HG02642 (cell line): Measurements from ENCODE around the gene PPFIA3.
A peak's percentile ranks its signal among the peaks of the same experiment; 100 is the strongest.
"Not testable (repeated sequence)": the region's sequence is repeated elsewhere in the genome, so short reads cannot be mapped to it uniquely, and the experiment has no call there.

Source experiments
- ATAC-seq: cut with Tn5 transposase; IDR thresholded peaks from one replicate; pipeline ENCODE4 v1.9.1; 2021; ENCODE audit warnings: mild to moderate bottlenecking; ENCODE audit not compliant: unreplicated experiment, poor library complexity

The PPFIA3 gene

DNA sequence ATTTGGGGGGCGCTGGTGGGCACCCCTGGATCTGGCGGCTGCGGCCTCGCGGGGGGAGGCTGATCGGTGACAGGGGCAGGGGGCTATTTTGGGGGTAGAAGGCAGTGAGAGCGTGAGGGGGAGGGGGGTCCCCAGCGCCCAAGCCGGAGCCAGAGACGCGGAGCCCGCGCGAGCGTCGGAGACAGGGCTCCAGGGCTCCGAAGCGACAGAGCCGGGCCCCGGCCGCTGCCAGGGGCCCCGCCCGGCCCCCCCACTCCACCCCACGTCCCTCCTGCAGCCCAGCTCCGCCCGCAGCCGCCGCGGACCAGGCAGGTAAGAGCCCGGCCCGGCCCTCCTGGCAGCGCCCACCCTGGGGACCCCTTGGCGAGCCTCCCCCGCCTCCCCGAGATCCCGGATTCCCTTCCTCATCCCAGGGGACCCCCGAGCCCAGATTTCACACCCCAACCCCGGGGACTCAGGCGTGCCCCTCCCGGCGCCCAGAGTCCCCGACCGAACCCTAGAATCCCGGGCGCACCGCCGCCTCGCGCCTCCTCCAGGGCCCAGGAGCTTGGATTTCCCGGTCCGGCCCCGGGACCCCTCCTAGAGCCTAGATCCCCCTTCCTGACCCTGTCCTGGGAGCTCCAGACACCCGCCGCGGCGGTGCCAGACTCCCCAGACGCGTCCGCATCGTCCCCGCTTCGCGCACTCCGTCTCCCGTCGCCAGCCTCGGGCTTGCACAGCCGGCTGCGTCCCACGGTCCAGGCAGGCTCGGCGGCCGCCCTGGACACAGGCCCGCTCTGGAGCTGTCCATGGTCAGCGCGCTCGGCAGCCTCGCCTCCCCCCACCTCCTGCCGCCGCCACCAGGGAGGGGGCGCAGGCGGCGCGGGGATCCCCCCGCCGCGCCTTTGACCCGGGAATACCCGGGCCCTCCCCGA, at the start of gene PPFIA3:
PPFIA3 (plus strand) TSS at position 134 of the 914 bp plus-strand sequence. CDS start 8,330 bp downstream, outside the sequence.
- no peak for ATAC-seq

DNA sequence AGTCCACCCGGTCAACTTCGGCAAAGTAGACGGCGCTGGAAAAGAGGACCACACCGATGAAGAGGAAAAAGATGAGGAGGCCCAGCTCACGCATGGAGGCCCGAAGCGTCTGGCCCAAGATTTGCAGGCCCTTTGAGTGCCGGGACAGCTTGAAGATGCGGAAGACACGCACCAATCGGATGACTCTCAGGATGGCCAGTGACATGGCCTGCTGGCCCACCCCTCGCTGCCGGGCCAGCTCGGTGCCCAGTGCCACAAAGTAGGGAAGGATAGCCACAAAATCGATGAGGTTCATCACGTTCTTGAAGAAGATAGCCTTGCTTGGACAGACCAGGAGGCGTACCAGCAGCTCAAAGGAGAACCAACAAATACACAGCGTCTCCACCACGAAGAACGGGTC, 48.9 kb upstream of the PPFIA3 start:
- no peak for ATAC-seq

DNA sequence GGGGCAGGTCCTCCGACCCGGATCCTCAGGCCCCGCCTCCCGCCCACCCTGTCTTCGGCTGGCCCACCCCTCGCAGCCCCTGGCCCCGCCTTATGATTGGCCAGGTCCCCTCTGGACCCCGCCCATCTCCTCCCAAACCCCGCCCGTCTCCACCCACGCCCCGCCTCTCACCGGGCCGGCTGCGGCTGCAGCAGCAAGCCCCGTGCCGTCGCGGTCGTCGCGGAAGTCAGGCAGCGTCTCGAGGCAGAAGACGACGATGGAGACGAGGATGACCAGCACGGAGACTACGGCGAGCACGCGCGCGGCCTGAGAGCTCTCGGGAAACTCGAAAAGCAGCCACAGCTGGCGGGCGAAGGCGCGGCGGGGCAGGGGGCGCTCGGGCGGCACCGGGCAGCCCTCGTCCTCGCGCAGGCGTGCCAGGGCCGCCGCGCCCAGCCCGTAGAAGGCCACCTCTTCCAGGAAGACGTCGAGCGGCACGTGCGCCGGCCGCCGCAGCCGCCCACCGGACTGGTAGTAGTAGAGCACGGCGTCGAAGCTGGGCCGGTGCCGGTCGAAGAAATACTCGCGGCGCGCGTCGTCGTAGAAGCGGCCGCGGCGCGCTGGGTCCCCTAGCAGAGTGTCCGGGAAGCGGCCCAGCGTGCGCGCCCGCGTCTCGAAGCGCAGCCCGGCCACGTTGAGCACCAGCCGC, 47.3 kb upstream of the PPFIA3 start:
- no peak for ATAC-seq

DNA sequence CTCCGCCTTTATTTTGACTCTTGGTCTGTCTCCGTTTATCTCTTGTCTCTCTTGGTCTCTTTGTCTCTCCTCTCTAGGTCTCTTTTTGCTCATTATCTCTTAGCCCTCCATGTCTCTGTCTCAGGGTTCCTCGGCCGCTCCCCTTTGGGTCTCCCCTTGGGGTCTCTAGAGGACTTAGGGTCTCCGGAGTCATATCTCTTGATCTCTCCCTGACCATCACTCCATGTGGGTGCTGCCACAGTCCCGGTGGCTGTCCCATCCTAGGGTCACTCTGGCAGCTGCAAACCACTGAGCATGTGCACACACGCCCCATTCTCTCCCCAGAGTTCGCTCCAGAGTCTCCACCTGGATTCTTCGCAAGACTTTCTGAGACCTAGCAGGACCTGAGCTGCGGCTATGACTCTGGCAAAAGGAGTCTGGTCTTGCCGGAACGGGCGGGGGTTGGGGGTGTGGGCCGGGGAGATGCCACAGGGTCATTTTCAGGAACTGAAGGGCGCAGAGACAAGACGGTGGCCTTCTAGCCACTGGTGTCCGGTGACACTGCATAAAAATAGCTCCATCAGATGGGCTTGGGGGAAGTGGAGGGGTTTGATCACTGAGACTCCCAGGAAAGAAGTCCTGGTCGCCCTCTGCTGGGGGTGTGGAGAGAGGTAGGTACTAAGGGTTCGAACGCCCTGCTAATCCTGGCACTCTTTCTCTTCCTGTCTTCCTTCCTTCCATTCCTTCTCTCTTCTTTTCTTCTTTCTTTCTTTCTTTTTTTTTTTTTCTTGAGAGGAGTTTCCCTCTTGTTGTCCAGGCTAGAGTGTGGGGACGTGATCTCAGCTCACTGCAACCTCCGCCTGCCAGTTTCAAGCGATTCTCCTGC, 45.6 kb upstream of the PPFIA3 start:
- ATAC-seq = no peak

DNA sequence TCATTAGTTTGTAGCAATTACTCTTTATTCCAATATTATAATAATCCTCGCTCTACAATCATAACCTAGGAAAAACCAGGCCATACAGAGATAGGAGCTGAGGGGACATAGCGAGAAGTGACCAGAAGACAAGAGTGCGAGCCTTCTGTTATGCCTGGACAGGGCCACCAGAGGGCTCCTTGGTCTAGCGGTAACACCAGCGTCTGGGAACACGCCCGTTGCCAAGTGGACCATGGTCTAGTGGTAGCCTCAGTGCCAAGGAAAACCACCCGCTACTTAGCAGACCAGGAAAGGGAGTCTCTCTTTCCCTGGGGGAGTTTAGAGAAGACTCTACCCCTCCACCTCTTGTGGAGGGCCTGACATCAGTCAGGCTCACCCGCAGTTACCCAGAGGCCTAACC, 44.5 kb upstream of the PPFIA3 start:
- not testable (repeated sequence) for ATAC-seq

DNA sequence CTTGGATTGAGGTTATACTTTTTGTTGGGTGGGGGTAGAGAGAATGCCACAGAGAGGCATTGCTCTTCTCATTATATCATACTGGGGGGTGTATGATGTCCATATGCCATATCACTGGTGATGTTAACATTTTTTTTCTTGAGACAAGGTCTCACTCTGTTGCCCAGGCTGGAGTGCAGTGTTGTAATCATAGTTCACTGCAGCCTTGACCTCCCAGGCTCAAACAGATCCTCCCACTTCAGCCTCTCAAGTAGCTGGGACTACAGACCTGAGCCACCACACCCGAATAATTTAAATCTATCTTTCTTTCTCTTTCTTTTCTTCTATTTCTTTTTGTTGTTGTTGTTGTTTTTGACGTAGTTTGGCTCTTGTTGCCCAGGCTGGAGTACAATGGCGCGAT, 39.0 kb upstream of the PPFIA3 start:
- no peak for ATAC-seq

DNA sequence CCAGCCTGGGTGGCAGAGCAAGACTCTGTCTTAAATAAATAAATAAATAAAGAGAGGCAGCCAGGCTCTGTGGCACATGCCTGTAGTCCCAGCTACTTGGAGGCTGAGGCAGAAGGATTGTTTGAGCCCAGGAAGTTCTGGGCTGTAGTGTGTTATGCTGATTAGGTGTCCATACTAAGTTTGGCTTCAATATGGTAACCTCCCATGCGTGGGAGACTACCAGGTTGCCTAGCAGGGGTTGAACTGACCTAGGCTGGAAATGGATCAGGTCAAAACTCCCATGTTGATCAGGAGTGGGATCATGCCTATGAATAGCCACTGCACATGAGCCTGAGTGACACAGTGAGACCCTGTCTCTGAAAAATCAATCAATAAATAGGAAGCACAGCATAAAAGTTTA, 38.1 kb upstream of the PPFIA3 start:
- no peak for ATAC-seq

DNA sequence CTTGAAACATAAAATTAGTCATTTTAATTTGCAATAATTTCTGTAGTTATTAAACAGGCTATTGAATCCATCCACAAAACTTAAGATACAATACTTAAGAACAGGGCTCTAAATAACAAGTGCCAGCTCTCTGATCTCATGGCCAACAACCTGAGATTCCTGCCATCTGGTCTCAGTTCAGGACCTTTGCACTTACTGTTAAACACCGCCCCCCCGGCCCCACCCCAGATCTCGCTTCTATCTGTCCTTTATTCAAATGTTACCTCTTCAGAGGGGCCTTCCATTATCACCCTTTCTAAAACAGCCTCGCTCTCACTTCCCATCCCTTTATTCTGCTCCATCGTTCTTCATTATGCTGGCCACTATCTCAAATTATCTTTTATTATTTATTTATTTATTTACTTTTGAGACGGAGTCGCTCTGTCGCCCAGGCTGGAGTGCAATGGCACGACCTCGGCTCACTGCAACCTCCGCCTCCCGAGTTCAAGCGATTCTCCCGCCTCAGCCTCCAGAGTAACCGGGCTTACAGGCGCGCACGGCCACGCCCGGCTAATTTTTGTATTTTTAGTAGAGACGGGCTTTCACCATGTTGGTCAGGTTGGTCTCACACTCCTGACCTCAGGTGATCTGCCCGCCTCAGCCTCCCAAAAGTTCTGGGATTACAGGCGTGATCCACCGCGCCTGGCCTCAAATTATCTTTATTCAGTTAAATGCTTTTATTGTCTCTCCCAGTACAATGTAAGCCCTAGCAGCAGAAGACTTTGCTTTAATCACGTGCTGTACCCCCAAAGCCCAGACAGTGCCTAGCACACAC, 34.9 kb upstream of the PPFIA3 start:
- no peak for ATAC-seq

DNA sequence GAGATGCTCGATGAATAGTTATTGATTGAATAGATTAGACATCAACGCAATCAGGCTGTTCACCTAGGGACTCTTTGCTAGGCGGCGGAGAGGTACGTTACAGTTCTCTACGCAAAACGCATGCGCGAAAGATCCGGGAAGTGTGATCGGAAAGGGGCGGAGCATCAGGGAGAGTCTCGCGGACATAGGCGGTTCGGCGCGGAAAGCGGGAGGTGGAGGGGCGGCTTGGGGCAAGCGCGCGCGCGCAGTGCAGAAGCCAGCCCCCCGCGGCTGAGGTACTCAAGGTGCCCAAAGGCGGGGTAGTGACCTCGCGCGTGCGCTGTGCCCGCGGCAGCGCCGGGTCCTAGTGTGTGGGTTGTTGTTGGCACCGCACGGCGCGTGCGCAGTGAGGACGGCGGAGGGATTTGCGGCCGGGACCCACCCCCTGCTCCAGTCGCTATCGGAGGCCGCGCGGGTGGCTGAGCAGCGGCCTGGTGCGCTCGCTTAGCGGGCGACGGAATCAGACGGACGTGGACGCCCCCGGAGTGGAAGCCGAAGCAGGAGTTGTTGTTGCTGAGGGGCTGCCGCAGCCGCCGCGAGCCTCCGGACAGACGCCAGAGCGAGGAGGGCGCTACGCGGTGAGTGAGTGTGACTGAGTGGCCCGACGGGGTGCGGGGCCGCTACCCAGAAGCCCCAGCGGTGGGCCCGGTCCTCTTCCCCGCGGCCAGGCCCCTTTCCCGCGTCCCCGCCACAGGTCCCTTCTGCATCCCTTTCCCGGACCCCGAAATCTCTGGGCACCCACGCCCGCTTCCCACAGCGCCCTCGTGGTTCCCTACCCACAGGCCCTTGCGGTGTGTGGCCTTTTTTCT, 34.1 kb upstream of the PPFIA3 start, which contains the start of gene SNRNP70:
SNRNP70 (plus strand) TSS at position 432 of the 848 bp plus-strand sequence. CDS start 964 bp downstream, outside the sequence.
- ATAC-seq = peak; percentile 89

DNA sequence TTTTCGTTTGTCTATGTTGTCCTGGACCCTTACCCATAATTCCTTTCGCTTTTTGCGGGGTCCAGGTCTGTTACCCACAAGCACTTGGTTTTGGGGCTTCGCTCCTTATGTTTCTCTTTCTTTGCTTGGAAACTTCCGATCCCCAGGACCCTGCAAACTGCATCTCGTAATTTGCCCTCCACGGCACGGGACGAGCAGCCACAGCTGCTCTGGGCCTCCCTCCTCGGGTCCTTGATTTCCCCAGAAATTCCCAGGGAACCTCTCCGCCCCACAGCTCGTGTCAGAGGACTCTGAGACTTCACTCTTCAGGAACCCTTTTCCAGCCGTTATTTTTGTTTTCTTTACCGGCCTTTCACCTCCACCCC, 33.5 kb upstream of the PPFIA3 start:
- no peak for ATAC-seq

DNA sequence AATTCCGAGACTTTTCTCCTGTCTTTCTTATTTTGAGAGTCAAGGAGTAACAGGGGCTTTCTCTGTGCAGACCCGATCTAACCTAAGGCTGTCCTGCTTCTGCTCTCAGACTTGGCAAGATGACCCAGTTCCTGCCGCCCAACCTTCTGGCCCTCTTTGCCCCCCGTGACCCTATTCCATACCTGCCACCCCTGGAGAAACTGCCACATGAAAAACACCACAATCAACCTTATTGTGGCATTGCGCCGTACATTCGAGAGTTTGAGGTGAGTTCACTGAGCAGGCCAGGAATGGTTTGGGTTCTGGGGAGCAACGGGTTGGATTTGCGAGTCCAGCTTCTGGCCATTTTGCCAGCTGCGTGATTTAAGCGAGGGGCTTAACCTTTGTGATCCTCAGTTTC, 33.0 kb upstream of the PPFIA3 start:
- no peak for ATAC-seq

DNA sequence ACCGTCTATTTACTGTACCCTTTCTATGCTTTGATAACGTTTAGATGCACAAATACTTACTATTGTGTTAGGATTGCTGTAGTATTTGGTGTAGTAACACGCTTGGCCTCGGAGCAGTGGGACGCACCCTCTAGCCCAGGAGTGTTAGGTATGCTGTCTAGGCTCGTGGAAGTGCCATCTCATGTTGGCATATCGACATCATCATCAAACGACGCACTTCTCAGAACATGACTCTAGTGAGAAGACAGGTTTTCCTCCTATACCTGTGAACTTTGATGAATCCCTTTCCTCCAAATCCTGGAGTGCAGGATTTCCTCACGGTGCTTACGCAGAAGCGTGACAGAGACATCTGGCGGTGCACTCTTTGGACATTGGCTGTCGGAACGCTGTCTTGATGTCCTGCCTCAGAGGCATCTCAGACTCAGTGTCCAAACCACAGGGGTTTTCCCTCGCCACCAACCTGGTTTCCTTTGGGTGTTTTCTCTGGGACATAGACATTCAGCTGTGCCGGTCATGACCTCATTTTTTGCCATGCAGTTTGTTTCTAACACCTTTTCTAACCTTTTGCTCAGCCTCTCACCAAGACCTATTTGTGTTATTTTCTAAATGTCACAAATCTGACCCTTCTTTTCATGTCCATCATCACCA, 27.8 kb upstream of the PPFIA3 start:
- no peak for ATAC-seq

DNA sequence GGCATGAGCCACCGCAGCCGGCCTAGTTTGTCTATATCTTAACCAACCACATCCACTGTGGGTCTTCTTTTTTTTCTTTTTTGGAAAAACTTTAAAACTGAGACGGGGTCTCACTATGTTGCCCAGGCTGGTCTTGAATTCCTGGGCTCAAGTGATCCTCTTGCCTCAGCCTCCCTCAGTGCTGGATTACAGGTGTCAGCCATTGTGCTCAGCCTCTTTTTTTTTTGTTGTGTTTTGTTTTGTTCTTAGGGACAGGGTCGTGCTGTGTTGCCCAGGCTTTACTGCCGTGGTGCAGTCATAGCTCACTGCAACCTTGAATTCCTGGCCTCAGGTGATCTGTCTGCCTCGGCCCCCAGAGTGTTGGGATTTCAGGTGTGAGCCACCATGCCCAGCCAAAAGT, 26.7 kb upstream of the PPFIA3 start:
- ATAC-seq = no peak

DNA sequence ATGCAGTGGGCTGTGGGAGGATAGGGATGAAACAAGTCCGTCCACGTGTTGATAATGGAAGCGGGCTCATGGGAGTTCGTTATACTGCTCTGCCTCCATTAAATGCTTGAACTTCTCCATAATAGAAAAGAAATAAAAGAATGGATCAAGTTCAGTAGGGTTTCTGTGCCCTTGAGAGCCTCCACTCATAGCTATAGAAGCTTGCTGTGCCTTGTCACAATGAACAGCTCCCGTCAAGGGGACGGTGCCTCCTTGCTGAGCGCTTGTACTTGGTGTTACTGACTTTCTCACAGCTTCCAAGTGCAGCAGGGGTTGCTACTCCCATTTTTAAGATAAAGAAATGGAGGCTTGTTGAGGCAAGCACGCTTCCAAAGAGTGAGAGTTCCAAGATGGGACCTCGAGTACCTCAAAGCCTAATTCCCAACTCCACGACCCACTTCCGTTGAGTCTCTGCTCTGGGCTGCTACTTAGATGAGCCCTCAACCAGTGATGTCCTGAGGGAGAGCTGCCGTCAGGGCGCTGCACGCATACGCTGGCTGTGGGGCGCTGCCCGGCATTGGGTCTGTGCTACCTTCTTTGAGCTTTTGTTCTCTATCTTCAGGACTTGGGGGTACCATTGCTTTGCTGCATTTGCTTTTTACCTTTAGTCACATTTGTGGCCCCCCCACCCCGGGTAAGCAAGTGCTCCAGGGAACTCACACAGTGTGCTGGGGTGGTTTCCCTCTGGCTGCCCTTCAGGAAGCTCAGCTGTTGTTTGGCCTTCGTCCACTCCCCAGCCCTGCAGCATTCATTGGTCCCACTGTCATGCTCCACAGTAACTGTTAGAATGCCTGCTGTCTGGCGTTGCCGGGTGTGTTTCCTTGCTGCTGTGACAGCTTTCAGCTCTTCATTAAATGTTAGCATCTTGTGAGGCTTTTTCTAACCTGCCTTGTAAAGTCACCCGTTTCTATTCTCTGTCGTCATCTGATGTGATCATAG, 24.6 kb upstream of the PPFIA3 start:
- no peak for ATAC-seq

DNA sequence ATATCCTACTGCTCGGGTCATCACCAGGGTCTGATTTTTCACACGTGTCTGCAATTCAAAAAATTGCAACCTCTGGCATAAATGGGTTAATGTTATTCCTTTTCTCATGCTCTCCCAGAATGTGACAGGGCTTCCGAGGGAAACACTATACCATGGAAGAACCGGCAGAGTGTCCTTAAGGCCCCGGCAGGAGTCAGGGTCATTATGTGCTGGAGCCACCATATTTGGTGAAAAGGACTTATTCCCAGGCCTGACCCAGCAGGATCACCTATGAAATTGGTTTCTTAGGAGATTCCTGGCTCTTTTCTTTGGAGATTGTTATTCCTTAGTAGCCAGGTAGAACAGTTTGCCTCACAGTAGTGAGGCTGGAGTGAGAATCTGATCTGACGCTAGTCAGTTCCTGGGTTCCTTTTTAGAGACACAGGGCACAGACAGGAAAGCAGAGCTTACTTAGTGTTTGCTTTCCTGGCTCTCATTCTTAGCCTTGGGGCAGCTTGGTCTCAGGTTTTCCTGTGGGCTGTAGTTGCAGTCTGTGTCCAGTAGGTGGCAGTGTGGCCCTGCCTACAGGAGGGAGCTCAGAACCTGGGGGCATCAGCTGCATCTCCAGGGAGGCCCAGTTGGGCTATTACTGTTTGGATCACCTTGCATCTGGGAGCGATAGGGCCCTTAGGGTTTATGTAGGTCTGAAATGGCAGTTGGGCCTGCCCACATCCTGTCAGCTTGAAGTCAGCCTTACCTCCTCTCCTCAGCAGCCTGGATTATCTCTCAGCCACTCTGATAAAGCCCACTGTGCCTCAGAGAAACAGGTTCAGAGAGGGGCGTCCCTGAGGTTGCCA, 21.7 kb upstream of the PPFIA3 start:
- ATAC-seq = peak; percentile 47

DNA sequence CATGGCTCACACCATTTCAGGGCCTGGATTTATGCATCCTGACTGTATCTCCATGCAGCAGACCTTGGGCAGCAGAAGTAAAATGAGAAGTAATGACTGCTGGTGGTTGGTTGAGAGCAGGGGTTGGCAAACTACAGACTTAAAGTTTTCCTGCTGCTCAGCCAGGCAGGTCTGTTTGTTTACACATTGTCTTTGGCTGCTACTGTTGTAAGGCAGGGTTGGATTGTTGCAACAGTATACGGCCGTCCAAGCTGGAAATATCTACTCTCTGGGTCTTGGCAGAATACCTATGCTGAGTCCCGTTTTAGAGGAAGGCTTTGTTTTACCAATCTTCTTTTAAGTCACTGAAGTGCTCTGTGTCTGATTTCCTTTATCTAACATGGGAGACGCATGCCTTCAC, 20.5 kb upstream of the PPFIA3 start:
- no peak for ATAC-seq
